Measurements from ENCODE around the gene NPR2. TPM values are rescaled to one million over a fixed set of nuclear protein-coding genes. Genes with fewer than 3 reads are reported as not detected.

Gene NPR2
- total RNA-seq, 1 donor from 2014 or later = 20.6 TPM

DNA sequence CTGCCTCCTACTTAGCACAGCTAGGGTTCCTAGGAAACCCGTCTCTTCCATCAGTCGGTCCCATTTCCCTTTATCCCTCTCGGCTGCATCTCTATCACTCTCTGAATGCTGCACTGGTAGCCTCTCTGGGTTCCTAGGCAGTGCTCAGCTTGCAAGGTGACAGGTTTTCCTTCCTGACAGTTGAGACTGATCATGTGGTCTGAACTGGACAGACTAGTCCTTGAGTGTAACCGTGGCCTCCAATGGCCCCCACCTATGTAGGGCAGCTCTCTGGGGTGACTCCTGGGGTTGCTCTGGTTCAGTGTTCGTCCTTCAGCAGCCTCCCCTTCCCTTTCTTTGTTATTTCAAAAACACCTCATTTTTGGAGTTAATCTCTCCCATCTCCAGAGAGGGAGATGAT is 41.4 kb downstream of the NPR2 start:
- H3K27me3 ChIP-seq (ENCODE audit: low read depth) = no peaks in the 10 kb centered on the region
- intact Hi-C loops (cut with DNase I) = no loop called here
- H3K4me3 ChIP-seq = no peak overlapping the region
- H3K9me3 ChIP-seq = no peaks in the 10 kb centered on the region
- TF ChIP-seq, protein P1, sequence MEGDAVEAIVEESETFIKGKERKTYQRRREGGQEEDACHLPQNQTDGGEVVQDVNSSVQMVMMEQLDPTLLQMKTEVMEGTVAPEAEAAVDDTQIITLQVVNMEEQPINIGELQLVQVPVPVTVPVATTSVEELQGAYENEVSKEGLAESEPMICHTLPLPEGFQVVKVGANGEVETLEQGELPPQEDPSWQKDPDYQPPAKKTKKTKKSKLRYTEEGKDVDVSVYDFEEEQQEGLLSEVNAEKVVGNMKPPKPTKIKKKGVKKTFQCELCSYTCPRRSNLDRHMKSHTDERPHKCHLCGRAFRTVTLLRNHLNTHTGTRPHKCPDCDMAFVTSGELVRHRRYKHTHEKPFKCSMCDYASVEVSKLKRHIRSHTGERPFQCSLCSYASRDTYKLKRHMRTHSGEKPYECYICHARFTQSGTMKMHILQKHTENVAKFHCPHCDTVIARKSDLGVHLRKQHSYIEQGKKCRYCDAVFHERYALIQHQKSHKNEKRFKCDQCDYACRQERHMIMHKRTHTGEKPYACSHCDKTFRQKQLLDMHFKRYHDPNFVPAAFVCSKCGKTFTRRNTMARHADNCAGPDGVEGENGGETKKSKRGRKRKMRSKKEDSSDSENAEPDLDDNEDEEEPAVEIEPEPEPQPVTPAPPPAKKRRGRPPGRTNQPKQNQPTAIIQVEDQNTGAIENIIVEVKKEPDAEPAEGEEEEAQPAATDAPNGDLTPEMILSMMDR (IDR thresholded peaks at IDR 0.05) = no peak
- peak overlapping the region; percentile 65 for H3K27ac ChIP-seq
- H3K36me3 ChIP-seq = no peaks in the 10 kb centered on the region
- ATAC-seq (no peak), DNase-seq (no peak)
- peaks cover 48% of the 10 kb centered on the region for H3K4me1 ChIP-seq

- intact Hi-C loops (cut with DNase I) = no loop called here
- Histone ChIP-seq H3K36me3 (no peaks in the 10 kb centered on the region), H3K27me3 (ENCODE audit: low read depth) (no peaks in the 10 kb centered on the region), H3K4me1 (peaks cover 43% of the 10 kb centered on the region), H3K4me3 (no peak overlapping the region), H3K9me3 (no peaks in the 10 kb centered on the region), H3K27ac (peak overlapping the region; percentile 18)
- TF ChIP-seq, protein P1 (IDR thresholded peaks at IDR 0.05) = no peak
- ATAC-seq (no peak), DNase-seq (no peak)
Measured at GRCh38 chr9:35834260-35835215, 43.1 kb downstream of the NPR2 start.

DNA sequence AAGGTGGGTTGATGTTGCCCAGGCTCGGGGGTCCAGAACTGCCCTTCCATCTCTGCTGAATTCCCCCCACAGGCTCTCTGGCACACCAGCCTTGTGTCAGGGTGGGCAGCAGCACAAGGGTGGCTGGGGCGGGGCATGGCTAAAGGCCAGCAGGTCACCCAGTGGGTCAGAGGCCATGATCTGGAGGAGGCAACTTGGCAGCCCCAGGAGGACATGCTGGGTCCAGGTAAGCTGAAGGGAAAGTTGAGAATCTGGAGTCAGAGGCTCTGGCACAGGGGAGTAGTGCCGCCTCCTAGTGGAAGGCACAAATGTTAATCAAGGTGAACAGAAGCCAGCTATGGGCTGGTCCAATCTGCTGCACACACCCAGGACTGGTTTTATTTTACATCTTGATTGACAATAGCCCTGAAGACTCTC is 43.8 kb downstream of the NPR2 start:
- Histone ChIP-seq H3K36me3 (no peaks in the 10 kb centered on the region), H3K4me1 (peaks cover 36% of the 10 kb centered on the region), H3K27ac (no peak overlapping the region), H3K27me3 (ENCODE audit: low read depth) (no peaks in the 10 kb centered on the region), H3K9me3 (no peaks in the 10 kb centered on the region), H3K4me3 (no peak overlapping the region)
- intact Hi-C loops (cut with DNase I) = no loop called here
- ATAC-seq (peak in 1 of 2 donors; percentile 22), DNase-seq (no peak)
- TF ChIP-seq, protein P1 (IDR thresholded peaks at IDR 0.05) = no peak

DNA sequence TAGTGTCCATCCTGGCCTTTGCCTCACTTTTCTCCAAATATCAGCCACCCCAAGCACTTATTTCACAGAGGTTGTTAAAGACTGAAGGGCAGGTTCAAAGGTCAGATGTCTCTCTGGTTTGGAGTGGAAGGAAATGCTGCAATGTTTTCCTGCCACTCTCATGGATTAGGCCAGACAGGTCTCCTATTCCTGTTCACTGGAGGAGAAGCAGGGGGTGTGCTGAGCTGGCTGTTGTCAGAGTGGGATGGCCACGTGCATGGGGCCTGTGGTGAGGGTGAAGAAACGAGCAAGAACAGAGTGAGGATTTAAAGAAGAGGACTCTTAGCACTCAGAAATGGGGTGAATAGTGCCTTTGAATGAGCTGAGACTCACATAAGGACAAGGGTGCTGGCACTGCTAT is 44.4 kb downstream of the NPR2 start:
- intact Hi-C loops (cut with DNase I) = no loop called here

GRCh38 chr9:35836595-35836994 is 45.2 kb downstream of the NPR2 start:
- intact Hi-C loops (cut with DNase I) = no loop called here
- Histone ChIP-seq H3K36me3 (no peaks in the 10 kb centered on the region), H3K4me1 (peaks cover 28% of the 10 kb centered on the region), H3K4me3 (no peak overlapping the region), H3K27me3 (ENCODE audit: low read depth) (no peaks in the 10 kb centered on the region), H3K27ac (no peak overlapping the region), H3K9me3 (no peaks in the 10 kb centered on the region)
- TF ChIP-seq, protein P1 (IDR thresholded peaks at IDR 0.05) = no peak
- ATAC-seq (no peak), DNase-seq (no peak)

More for the DNA sequence above, 44.4 kb downstream of the NPR2 start:
- Histone ChIP-seq H3K4me3 (no peak overlapping the region), H3K27ac (no peak overlapping the region), H3K27me3 (ENCODE audit: low read depth) (no peaks in the 10 kb centered on the region), H3K4me1 (peaks cover 31% of the 10 kb centered on the region), H3K9me3 (no peaks in the 10 kb centered on the region), H3K36me3 (no peaks in the 10 kb centered on the region)
- DNase-seq (no peak), ATAC-seq (no peak)
- TF ChIP-seq, protein P1 (IDR thresholded peaks at IDR 0.05) = no peak

All from lower lobe of right lung (tissue), 2 donors.